SKM-1 treated with dmso at 0.1 percent for 144 hours (cell line): ENCODE data around the gene ALG1L2.
"Not testable (repeated sequence)": the region's sequence is repeated elsewhere in the genome, so short reads cannot be mapped to it uniquely, and the experiment has no call there.

Experiments
- DNase-seq: peaks from one replicate; lab custom pipeline; 2025; ENCODE audit not compliant: unreplicated experiment; lab: John Stamatoyannopoulos, UW

The ALG1L2 gene

DNA sequence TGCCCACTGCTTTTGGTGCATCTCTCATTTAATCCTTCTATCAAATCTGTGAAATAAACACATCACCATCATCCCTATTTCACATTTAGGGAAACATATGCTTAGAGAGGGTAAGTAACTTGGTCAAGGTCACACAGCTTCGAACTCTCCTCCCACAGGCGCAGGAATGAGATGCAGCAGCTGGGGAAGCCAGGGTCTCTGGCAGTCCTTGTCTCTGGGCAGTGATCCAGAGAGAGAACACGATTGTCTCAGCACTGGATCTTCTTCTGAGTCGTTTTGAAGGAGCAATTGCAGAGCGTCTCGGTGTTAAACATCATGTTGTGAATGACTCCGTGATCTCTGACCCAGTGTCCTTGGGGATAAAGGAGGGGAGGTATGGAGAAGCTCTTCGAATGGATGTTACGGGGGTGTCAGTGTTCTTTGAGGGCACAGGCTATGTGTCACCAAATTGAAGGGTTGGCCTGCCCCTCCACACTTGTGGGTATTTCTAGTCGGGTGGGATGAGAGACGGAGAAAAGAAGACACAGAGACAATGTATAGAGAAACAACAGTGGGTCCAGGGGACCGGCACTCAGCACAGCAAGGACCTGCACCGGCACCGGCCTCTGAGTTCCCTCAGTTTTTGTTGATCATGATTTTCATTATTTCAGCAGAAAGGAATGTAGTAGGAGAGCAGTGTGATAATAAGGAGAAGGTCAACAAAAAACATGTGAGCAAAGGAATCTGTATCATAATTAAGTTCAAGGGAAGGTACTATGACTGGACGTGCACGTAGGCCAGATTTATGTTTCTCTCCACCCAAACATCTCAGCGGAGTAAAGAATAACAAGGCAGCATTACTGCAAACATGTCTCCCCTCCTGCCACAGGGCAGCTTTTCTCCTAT, 41.5 kb downstream of the ALG1L2 start:
- not testable (repeated sequence) for DNase-seq

DNA sequence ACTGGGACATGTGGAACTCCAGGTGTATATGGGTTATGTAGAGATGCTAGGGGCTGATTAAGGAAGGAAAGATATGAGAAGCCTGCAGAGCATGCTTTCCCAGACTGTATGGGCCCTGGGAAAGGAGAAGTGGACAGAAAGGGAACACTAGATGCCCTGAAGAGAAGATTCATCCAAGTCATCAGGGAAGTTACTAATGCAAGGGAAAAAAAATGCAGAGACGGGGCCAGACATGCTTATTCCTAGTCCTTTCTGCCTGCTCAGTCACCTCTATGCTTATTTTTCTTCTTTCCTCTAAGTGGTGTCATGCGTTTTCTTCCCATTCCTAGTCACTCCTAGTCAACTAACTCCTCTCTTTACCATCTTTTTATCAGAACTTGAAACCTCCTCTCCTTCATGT, 43.8 kb downstream of the ALG1L2 start:
- not testable (repeated sequence) for DNase-seq

DNA sequence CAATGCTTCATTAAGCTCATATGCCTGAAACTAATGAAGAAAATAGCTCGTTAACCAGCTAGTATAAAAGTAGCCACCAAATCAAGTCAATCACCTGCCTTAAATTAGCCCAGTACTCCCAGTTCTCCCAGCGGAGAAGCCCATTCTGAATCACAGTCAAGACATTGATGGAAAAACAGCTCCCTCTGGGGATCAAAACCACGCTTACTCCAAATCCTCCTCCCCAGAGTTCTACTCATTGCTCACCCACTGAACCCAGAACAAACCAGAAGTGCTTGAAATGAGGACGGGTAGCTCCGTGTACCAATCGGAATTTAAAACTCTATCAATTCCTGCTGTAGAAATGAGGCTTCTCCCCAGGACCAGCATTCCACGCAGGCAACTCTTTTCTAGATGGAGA, 54.7 kb downstream of the ALG1L2 start:
- DNase-seq = not testable (repeated sequence)

DNA sequence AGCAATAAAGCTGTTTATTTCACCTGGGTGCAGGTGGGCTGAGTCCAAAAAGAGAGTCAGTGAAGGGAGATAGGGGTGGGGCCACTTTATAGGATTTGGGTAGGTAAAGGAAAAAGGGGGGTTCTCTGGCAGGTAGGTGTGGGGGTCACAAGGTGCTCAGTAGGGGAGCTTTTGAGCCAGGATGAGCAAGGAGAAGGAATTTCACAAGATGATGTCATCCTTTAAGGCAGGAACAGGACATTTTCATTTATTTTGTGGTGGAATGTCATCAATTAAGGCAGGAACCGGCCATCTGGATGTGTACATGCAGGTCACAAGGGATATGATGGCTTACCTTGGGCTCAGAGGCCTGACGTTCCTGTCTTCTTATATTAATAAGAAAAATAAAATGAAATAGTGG, 56.1 kb downstream of the ALG1L2 start:
- DNase-seq = not testable (repeated sequence)

DNA sequence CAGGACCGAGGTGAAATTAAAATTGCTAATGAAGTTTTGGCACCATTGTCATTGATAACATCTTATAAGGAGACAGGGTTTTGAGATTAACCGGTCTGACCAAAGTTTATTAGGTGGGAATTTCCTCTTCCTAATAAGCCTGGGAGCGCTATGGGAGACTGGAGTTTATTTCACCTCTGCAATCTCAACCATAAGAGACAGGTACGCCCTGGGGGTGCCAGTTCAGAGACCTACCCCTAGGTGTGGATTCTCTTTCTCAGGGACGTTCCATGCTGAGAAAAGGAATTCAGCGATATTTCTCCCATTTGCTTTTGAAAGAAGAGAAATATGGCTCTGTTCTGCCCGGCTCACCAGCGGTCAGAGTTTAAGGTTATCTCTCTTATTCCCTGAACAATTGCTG, 57.4 kb downstream of the ALG1L2 start:
- DNase-seq = not testable (repeated sequence)

DNA sequence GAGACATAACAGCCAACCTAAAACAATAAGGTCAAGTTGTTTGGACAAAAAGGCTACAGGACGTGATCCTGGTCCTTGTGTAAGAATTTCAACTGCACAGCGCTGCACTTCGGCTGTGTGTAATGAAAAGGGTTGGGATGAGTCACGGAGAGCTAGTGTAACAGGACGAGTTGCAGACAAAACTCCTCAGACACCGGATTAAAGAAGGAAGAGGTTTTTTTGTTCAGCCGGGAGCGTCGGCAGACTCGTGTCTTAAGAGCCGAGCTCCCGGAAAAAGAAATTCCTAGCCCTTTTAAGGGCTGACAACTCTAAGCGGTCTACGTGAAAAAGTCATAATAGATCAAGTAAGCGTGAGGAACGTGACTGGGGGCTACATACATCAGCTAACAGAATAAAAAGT, 59.1 kb downstream of the ALG1L2 start:
- not testable (repeated sequence) for DNase-seq

DNA sequence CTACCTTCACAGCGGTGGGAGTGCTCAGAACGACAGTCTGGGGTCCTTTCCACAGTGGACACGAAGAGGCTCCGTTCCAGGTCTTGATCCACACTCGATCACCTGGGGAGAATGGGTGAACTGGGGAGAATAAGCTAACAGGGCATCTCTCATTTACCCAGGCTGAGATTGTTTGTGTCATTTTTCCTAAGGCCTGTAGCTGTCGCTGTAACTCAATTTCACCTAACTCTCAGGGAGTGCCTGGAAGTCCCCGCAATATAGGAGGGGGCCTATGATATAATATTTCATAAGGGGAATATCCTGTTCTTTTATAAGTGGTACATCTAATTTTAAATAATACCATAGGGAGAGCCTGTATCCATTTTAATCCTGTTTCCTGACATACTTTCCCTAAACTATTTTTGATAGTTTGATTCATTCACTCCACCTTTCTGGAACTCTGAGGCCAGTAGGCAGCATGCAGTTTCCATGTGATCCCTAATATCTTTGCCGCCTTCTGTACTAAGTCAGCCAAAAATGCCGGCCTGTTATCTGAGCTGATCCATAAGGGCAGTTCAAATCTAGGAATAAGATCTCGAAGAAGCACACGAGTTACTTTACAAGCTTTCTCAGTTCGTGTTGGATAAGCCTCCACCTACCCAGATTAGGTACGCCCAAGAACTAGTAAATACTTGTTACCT, 62.2 kb downstream of the ALG1L2 start:
- DNase-seq = not testable (repeated sequence)

DNA sequence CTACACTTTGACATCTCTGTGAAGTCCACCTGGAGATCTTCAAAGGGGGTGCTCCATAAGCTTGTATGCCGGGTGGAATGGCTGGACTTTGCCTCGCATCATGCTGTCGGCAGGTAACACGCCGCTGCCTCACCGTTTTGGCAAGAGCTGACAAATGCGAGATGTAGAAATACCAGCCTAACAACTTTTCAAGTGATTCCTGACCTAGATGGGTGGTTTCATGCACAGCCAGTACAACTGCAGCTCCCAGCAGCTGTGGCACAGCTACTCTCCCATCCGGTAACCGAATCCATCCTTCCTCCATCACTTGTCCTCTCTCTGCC, 62.7 kb downstream of the ALG1L2 start:
- not testable (repeated sequence) for DNase-seq

DNA sequence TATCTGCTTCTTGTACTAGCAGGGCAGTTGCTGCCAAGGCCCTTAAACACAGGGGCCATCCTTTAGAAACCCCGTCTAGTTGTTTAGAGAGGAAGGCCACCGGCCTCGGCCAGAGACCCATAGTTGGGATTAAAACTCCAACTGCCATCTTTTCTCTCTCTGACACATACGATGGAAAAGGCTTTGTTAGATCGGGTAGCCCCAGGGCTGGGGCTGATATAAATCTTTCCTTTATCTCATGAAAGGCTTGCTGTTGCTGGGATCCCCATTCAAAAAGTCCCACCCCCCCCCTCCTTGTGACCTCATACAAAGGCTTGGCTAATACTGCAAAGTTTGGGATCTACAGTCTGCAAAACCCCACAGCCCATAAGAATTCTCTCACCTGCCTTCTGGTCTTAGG, 63.8 kb downstream of the ALG1L2 start:
- DNase-seq = not testable (repeated sequence)

DNA sequence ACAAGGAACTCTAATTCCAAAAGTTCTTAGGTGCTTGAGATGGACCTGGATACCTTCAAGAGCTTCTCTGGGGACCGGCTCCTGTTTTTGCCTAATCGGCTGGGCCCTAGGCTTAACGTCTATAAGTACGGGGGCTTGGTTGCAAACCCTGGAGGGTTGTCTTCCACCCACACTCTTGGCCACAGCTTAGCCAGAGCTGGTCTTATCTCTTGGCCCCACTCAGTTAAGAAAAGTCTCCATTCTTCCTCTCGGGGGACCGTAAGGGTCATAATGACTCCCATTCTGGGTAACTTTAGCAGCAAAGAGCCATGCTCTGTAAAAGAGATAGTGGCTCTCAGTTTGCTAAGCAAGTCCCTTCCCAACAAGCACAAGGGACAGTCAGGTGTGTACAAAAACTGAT, 64.8 kb downstream of the ALG1L2 start:
- not testable (repeated sequence) for DNase-seq
